Stimulated activated CD4-positive, alpha-beta T cell treated with anti-CD3 and anti-CD28 coated beads, Interleukin-15, amount 100 ng/mL, for 24 hours (primary cell): Measurements from ENCODE around the gene GZF1.
A peak's percentile ranks its signal among the peaks of the same experiment; 100 is the strongest.

ENCODE experiments used
- DNase-seq: peaks from one replicate; pipeline ENCODE4 v3.0.0-alpha.2; 2020

Gene GZF1

GRCh38 chr20:23361476-23362391, at the start of gene GZF1:
Gene GZF1 (plus strand): TSS chr20:23362182. CDS start chr20:23364384, 2,202 bp downstream.
- peak; percentile 97 for DNase-seq

- DNase-seq: no peak
Measured at GRCh38 chr20:23313271-23313670, 48.7 kb upstream of the GZF1 start.

GRCh38 chr20:23314699-23315098, 47.3 kb upstream of the GZF1 start:
- no peak for DNase-seq

DNA sequence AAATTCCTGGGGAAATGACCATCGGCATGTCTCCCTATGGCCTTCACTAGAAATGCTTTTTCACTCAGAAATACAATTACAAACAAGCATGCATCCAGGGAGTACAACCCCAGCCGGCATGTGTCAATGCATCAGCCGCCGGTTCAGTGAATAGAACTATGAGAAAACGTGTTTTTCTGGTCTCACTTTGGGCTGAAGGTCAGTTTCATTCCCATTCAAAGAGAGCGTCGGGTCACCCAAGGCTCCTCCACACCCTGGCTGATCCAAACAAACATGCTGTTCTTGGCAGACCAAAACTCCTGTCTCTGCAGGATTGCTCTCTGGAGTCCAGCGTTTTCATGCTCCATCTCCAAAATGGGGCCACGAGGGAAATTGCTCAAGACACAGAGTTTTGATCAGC, 46.9 kb upstream of the GZF1 start:
- no peak for DNase-seq

DNA sequence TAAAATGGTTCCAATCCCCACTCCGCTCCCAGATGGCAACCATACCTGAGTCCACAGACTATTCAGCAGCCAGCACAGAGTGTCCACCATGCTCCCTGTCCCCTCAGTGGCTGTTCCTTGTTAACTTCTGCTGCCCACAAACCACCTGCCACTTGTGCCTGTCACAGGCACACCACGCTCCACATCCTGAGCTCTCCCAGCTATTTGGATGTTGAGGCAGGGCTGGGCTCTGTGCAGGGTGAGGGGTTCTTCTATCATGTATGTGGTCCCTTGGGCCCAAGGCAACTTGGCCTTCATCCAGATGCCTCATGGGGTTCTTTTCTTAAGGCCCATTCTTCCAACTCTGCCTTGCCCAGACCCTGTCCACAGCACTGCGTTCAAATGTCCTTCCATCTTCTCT, 45.4 kb upstream of the GZF1 start:
- no peak for DNase-seq

DNA sequence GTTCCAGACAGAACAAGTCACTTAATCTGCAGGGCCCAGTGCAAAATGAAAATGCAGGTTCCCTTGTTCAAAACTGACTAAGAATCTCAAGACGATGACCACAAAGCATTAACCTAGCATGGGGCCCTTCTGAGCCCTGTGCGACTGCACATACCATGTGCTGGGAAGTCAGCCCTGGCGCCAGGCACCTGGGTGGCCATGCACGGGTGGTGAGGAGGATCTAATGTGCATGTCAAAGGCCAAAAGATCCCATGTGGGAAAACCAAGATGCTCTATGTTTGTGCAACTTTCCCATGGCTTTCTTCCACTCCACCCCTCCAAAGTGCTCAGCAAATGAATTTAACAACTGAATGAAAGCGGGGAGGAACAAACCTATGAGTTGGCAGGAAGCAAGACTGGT, 44.9 kb upstream of the GZF1 start:
- no peak for DNase-seq

DNA sequence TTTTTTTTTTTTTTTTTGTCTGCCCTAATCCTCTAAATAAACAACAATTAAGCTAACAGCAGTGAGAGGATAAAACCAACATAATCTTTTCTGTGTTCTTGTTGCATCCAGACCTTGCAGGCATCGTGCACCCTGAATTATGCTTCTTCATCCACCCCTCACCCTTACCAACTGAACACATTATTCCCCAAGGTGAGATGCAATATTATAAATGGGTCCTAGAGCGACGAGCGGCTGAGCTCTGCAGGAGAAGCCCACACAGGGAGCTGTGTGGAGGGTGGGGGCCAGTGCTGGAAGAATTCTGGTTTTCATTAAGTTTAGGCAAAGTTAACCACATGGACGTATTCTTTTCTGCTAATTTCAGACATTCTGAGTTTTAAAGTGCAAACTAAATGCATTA, 43.6 kb upstream of the GZF1 start:
- no peak for DNase-seq

DNA sequence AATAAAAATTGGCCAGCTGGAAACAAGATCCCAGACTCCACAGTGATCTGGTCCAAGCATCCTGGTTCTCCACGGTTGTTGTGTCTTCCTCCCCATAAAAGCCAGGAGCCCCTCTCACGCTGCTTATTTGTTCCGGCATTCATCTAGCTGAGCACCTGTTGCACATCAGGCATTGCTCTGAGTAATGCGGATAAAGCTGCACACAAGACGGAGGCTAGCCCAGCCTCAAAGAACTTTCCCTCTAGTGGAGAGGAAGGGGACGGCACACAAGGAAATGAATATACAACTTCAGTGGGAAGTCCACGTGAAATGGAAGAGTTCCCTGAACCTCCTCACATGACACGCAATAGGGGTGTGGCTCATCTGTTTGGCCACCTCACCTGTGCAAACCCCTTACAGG, 41.7 kb upstream of the GZF1 start:
- no peak for DNase-seq

DNA sequence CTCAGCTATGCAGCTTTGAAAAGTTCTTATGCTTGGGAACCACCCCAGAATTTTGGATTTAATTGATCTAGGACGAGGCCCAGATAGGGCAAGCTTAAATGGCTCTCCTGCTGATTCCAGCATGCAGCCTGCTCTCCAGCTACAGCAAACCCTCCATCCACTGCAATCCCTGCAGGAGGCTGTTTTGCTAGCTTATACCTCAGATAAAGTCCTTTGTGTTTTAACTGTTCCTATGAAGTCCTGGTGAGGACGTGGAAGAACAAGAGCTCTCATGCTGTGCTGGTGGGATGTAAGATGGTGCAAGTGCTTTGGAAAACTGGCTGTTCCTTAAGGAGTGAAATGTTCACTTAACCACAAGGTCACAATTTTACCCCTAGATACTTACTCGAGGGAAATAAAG, 36.9 kb upstream of the GZF1 start:
- DNase-seq: no peak

DNA sequence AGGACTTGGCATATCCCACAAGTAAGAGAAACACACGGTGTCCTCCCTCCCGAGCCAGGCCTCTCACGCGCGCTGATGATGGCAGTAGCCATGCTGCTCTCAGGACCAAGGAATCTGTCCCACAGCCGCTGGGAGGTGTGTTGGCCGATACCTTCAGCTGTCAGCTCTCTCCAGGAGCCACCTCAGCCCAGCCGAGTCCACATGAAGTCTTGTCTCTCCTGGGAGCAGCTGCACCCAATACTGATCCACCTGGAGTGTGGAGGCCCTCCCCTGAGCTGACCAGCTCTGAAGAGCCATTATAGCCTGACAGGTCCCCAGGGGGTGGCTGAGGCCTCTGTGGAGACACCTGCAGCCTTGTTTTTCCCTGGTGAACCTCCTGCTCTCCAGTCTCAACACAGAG, 35.2 kb upstream of the GZF1 start:
- no peak for DNase-seq

GRCh38 chr20:23327617-23328333, 34.2 kb upstream of the GZF1 start:
- DNase-seq: no peak

- no peak for DNase-seq
Measured at GRCh38 chr20:23331450-23332350, 30.3 kb upstream of the GZF1 start.

DNA sequence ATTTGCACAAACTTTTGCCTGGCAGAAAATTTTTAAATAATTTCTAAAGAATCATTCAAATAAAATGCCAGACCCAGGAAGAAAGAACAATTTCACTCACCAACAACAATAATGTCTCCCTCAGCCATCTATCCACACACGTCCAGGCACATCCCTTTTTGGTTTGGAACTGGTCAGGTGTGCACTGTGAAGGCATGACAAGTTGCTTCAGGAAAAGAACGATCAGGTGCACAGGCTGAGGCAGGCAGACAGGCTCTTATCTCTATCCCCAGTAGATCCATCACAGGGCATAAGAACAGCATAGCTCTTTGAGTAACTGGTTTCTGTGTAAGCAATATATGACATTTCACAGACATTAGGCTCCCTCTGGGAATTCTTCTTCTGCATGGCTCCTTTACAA, 29.5 kb upstream of the GZF1 start:
- DNase-seq: no peak

DNA sequence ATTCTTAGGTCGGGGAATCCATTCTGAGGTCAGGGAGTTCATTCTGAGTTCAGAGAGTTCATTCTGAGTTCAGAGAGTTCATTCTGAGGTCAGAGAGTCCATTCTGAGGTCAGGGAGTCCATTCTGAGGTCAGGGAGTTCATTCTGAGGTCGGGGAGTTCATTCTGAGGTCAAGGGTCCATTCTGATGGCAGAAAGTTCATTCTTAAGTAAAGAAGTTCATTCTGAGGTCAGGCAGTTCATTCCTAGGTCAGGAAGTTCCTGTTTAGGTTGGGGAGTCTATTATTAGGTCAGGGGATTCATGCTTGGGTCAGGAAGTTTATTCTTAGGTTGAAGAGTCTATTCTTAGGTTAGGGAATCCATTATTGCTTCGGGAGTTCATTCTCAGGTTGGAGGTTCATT, 27.9 kb upstream of the GZF1 start:
- DNase-seq: no peak

DNA sequence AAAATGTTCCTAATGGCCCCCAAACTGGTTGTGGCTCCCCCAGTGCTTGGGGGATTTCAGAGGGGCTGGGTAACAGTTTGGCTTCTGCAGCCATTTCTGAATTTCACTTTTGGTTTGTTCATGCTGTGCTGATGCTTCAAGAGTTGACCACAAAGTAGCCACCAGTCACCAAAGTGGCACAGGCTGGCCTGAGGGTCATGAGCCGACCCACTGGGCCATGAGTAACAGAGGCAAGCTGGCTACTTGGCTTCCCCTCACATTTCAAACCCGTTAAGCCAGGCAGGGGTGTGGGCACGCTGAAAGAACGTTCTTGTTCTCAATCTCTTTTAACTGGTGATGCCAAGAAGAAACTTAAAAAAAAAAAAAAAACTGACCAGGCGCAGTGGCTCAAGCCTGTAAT, 26.5 kb upstream of the GZF1 start:
- no peak for DNase-seq

DNA sequence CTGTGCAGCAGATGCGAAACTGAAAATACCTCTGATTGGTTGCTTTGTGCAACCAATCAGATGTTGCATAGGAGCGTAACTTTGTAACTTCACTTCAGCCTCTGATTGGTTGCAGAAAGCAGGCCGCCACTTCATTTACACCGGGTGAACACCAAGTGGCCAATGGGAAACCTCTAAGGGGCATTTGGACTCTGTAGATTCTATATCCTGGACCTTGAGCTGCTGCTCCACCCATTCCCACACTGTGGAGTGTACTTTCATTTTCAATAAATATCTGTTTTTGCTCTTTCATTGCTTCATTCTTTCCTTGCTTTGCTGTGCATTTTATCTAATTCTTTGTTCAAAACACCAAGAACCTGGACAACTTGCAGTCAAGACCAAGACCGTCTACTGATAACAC, 25.5 kb upstream of the GZF1 start:
- DNase-seq: no peak

- no peak for DNase-seq
Measured at GRCh38 chr20:23337312-23337711, 24.7 kb upstream of the GZF1 start.

- no peak for DNase-seq
Measured at GRCh38 chr20:23339986-23340385, 22.0 kb upstream of the GZF1 start.

DNA sequence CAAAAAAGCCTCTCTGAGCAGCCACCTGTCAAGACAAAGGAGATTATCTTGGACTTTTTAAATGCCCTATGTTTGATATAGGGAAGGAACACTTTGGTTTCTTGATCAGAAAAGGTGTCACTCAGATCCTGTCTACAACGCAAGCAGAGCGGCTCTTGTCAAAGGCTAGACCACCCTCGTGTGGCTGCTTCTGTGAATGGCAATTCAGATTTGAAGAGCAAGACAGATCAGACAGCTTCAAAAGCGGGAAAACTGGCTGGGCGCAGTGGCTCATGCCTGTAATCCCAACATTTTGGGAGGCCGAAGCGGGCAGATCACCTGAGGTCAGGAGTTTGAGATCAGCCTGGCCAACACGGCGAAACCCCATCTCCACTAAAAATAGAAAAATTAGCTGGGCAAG, 21.5 kb upstream of the GZF1 start:
- peak; percentile 43 for DNase-seq

- DNase-seq: no peak
Measured at GRCh38 chr20:23341073-23341472, 20.9 kb upstream of the GZF1 start.

DNA sequence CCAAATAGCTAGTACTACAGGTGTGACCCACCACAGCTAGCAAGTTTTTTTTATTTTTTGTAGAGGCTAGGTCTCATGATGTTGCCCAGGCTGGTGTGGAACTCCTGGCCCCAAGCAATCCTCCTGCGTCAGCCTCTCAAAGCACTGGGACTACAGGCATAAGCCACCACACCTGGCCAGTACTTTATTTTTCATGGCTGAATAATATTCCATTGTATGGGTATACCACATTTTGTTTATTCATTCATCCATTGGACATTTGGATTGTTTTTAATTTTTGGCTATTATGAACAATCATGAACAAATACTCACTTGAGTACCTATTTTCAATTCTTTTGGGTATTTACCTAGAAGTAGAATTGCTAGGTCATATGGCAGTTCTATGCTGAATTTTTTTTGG, 18.4 kb upstream of the GZF1 start:
- DNase-seq: no peak

- no peak for DNase-seq
Measured at GRCh38 chr20:23344336-23344735, 17.6 kb upstream of the GZF1 start.

- DNase-seq: no peak
Measured at GRCh38 chr20:23346002-23346401, 16.0 kb upstream of the GZF1 start.
